Activated CD8-positive, alpha-beta memory T cell treated with anti-CD3 and anti-CD28 coated beads, Interleukin-2, amount 50 U/mL, for 24 hours (primary cell): Measurements from ENCODE around the gene KRT73.

Source experiments
- DNase-seq: peaks from one replicate; pipeline ENCODE4 v3.0.0-alpha.2; 2020; ENCODE audit errors: extremely low read depth

KRT73 gene

DNA sequence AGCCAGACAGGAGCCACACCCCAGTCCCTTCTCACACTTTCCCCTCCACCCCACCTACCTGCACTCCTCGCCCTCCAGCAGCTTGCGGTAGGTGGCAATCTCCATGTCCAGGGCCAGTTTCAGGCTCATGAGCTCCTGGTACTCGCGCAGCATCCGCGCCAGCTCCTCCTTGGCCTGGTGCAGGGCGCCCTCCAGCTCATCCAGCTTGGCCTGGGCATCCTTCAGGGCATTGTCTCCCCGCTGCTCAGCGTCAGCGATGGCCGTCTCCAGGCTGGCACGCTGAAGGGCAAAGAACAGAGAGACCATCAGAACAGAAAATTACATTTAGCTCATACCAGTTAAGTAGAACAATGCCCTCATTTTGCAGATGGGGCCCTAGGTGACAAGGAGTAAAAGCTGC, 50.2 kb downstream of the KRT73 start:
- no peak for DNase-seq

- DNase-seq, result peak; percentile 9
Measured at GRCh38 chr12:52566847-52567291, 51.5 kb downstream of the KRT73 start.

- no peak for DNase-seq
Measured at GRCh38 chr12:52564582-52564981, 53.8 kb downstream of the KRT73 start.

GRCh38 chr12:52561880-52562449, 56.4 kb downstream of the KRT73 start:
- DNase-seq, result no peak

DNA sequence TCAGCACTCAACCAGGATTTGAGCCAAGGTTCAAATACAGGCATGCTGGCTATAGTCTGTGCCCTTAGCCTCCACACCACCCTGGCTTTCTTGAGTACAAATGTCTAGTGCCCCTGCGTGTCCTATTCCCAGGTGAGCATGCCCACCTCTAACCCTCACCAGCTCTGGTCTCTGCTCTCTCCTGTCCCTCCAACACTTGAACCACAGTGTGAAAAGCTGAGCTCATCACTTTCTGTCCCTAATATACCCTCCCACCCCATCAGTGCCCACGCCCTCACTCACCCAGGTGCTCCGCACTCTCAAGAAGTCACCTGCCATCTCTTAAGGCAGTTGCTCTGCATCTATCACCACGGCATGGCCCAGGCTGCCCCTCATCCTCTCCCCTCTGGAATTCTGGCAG, 58.4 kb downstream of the KRT73 start:
- no peak for DNase-seq

GRCh38 chr12:52558781-52559445, 59.4 kb downstream of the KRT73 start:
- no peak for DNase-seq
